GM10266 (cell line): ENCODE measurements around the gene RASGRP2.

Experiments
- DNase-seq: peaks from one replicate; pipeline ENCODE4 v3.0.0; 2012; ENCODE audit errors: extremely low spot score
- TF ChIP-seq, protein P1 (sequence below): IDR thresholded peaks from 2 replicates; pipeline ENCODE4 v1.5.1; 2012; ENCODE audit warnings: mild to moderate bottlenecking, low read depth; ENCODE audit not compliant: control insufficient read depth, insufficient read depth; ENCODE audit errors: missing control alignments

Gene RASGRP2

DNA sequence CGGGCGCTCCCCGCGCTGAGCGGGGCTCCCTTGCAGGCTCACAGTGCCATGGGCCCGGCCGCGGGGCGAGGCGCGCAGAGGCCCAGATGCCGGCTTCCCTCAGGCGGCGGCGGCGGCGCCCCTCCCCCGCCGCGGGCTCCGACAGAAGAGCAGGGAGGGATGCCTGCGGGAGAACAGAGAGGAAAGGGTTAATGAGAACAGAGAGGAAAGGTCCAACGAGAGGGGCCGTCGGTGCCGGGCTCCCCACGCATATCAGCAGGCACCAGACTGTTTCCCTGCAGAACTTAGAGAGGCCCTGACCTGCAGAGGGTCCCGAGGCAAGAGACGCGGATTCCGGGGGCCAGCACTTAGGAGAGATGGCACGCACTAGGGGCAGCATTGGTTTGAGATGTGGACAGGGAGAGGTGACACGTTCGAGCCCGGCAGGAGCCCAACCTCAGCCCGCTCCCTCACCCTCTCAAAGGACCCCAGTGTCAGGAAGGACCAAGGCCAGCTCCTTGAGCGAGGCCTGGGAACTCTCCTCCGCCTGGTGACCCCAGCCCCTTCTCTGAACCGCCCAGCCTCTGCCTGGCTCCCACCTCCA lies 30.1 kb downstream of the RASGRP2 start:
- no peak for DNase-seq
- TF ChIP-seq, protein P1, sequence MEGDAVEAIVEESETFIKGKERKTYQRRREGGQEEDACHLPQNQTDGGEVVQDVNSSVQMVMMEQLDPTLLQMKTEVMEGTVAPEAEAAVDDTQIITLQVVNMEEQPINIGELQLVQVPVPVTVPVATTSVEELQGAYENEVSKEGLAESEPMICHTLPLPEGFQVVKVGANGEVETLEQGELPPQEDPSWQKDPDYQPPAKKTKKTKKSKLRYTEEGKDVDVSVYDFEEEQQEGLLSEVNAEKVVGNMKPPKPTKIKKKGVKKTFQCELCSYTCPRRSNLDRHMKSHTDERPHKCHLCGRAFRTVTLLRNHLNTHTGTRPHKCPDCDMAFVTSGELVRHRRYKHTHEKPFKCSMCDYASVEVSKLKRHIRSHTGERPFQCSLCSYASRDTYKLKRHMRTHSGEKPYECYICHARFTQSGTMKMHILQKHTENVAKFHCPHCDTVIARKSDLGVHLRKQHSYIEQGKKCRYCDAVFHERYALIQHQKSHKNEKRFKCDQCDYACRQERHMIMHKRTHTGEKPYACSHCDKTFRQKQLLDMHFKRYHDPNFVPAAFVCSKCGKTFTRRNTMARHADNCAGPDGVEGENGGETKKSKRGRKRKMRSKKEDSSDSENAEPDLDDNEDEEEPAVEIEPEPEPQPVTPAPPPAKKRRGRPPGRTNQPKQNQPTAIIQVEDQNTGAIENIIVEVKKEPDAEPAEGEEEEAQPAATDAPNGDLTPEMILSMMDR, result no peak

DNA sequence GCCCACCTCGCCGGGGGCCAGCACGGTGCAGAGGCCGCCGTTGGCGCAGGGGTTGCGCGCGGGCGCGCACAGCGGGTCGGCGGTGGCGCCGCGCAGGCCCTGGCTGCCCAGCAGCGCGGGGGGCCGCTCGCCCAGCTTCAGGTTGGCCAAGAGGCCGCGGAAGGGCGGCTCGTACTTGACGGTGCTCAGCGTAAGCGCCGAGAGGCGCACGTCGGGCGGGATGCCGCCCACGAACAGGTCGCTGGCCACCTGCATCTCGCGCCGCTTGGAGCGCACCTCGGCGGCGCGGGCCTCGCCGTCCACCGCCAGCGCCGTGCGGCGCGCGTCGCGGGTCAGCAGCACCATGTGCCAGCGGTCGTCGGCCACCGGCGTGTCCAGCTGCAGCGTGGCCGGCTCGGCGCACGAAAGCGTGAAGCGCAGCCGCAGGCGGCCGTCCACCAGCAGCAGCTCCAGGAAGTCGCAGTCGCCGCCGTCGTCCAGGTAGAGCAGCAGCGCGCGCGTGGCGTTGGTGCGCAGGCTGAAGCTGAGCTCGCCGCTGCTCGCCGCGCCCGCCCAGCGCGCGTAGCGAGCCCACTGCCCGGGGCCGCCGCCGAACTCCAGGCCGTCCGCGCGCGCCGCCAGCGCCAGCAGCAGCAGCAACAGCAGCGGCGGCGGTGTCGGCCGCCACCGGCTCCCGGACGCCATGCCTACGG lies 30.8 kb downstream of the RASGRP2 start:
- DNase-seq, result no peak
- TF ChIP-seq, protein P1, result no peak

DNA sequence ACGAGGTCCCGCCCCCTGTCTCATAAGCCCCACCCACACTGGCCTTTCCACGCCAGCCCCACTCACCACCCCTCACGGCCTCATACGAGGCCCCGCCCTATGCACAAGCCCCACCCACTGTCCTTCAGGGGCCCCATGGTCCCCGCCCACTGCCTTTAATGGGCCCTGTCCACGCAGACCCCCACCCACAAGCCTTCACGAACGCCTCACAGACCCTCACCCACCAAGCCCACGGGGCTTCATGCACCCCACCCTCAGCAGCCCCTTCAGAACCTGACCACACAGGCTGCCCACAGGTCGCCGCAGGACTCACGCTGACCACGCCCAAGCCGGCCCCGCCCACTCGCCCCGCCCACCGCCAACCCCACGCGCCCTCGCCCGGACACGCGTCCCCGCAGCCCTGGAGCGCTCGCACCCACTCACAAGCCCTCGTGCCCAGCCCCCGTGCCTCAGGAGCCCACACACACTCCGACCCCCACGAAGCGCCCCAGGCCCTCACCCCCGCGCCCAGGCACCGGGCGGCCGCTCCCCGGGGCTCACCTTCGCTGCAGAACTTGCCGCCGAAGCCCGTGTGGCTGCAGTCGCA lies 31.4 kb downstream of the RASGRP2 start:
- DNase-seq, result no peak
- TF ChIP-seq, protein P1, result no peak

DNA sequence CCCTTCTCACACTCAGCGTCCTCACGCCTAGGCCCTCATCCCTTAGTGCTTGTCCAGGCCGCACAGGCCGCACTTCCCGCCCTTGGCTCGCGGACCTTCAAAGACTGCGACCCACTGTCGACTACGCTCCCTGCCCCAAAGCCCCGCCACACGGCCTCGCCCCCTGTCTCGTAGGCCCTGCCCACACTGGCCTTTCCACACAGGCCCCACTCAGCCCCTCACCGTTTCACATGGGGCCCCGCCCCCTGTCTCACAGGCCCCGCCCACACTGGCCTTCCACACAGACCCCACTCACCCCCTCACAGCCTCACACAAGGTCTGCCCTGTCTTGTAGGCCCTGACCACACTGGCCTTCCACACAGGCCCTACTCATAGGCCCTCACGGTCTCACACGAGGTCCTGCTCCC lies 32.0 kb downstream of the RASGRP2 start:
- DNase-seq, result no peak
- TF ChIP-seq, protein P1, result no peak

DNA sequence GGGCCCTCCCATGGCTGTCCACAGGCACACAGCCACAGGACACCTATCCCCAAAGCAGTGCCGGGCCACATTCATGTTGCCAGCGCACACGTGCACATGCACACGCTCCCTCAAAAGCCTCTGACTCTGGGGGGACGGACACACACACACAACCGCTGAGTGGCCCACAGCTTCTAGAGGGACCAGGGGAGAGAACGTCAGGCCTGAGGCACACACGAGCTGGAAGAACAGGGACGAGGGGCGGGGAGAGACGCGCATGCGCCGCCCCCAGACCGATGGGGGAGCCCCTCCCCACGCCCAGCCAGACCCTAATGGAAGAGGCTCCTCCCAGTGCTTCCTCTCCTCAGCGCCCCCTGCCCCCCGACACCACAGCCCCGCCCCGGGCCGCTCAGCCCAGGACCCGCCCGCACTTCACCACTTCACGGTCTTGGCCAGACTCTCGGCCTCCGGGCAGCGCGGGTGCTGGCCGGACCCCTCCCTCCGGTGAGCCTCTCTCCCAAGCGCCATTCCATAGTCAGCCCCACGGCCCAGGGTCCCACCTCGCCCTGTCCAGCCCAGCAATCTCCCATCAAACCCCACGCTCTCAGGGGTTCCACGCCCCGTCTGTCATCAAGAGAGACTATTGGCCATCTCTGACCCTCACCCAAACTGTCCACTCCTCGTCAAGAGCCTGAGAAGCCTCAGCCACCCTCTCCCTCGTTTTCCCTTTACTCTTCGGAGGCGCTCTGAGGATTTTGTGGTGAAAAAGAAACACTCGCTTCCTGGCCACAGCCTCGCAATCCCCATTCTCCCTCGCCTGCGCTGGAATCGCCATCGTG lies 32.6 kb downstream of the RASGRP2 start:
- no peak for DNase-seq

DNA sequence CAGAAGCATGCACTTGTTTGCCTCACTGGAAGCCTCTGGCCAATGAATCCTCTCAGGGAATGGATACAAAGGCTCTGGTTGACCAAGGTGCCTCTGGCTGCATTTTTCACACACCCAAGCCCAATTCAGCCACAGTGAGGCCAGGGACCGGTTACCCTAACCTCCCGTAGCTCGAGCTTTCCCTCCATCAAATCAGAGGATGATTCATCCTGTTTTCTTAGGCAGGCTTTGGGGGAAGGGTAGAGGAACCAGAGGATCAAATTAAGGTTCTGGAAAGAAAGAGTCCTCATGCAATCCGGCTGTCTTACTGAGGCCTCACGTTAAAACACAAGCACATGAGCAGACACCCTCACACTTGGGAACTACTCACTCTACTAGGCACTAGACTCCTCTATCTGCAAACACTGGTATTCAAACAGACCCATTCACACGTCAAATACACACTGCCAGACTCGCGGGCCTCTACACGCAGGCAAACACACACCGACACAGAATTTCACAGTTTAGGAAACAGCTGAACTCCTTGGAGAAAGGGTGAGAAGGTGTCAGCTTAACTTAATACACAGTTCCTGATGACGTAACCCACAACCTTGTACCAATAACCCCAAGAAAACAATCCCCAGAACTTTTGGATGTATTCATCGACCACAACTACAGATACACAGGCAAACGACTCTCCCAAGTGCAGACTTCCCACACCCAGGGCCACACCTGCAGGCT lies 33.4 kb downstream of the RASGRP2 start:
- no peak for DNase-seq
- TF ChIP-seq, protein P1, result no peak

More for the DNA sequence above, 32.6 kb downstream of the RASGRP2 start:
- TF ChIP-seq, protein P1, result no peak
